ENCODE data around the gene ADARB1.

The ADARB1 gene

DNA sequence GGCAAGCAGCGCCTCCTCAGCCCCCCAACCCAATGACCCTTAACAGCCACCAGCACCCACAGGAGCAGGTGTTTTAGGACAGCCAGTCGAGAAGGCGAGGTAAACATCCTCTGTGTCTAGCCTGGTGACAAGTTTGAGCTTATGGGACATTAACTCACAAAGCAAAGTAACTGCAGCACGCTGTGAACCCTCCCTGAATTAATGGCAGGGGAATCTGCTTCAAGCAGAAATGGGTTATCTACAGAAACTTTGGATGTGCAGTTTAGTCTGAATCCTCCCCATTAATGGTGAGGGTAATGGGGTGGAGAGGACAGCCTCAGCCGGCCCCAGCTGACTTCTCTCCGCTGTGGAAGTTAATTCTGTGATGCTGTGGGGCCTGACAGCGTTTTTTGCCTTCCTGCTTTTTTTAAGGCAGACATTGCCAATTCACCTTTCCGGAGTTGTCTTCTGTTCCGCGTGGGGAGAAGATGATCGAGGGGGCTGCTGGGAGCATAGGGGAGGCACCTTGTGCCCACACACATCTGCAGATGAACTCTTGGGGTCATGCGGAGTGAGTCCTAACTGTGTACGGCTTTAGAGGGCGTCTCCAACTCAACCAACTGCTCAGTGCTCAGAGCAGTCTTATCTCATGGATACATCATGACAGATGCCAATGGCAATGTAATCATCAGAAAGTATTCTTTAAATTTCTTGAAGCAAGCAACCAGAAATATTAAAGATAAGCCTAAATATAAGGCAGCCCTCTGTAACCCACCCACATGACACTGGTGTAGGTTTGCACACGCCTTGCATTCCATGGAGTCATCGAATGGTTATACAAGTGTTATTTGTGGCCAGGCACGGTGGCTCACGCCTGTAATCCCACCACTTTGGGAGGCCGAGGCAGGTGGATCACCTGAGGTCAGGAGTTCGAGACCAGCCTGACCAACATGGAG, 172.3 kb downstream of the ADARB1 start:
- peaks cover 6% of the 10 kb centered on the region for H3K36me3 Mint-ChIP-seq
- no peak for DNase-seq (ENCODE audit: low spot score in 2 of 2)
- H3K9me3 Mint-ChIP-seq = peaks cover 9% of the 10 kb centered on the region
- no peaks in the 10 kb centered on the region for H3K4me1 Mint-ChIP-seq
- ATAC-seq (ENCODE audit: low read depth) = no peak
- peaks cover 4% of the 10 kb centered on the region for H3K27me3 Mint-ChIP-seq
- H3K27ac Mint-ChIP-seq = no peak overlapping the region
- no peak overlapping the region for H3K4me3 Mint-ChIP-seq

DNA sequence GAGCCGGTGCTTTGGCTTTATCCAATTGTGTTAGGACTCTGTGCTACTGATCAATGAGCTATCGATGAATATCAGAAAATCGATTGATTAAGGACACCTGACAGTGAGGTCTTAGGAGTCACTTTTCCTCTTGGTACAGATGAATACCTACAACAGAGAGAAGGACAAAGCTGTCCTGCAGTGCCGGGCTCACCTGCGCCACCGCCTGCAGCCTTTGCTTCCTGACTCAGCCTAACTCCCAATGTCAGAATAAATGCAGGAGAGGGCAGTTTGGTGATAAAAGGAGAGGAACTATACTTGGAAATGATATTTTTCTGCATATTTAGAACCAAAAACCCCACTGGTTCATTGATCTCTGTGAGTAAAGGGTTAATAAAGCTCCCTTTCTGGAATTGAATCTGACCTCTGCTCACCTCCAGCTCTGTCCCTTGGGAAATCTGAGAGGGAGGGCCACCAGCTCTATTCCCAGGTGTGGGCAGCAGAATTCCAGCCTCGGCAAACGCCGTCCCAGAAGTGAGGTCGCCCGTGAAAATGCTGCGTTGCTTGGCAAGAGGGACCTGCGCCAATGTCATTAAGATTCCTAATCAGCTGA, 174.0 kb downstream of the ADARB1 start:
- Mint-ChIP-seq H3K4me1 (no peaks in the 10 kb centered on the region), H3K27ac (no peak overlapping the region), H3K36me3 (peaks cover 2% of the 10 kb centered on the region), H3K9me3 (peaks cover 9% of the 10 kb centered on the region), H3K27me3 (peaks cover 4% of the 10 kb centered on the region), H3K4me3 (no peak overlapping the region)
- DNase-seq (ENCODE audit: low spot score in 2 of 2) (no peak), ATAC-seq (ENCODE audit: low read depth) (no peak)

DNA sequence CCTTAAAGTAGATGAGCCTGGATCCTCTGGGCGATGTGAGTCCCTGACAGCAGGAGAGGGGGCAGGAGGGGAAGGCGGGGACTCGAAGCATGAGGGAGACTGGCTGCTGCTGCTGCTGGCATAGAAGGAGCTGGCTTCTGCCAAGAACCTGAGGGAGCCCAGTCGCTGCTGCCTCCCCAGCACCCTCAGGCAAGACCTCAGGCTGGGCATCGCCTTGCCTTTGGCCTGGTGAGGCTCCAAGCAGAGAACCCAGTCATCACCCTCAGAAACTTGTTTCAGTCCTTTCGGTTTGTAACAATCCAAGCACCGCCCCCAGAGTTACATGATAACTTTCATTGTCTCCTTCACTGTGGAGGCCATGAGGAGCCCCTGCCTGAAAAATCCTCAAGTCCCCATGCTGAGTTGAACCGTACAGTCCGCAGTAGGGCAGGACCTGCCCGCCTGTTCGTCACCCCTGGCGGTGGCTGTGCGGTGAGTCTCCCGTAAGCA, 174.6 kb downstream of the ADARB1 start:
- ATAC-seq (ENCODE audit: low read depth) = no peak

DNA sequence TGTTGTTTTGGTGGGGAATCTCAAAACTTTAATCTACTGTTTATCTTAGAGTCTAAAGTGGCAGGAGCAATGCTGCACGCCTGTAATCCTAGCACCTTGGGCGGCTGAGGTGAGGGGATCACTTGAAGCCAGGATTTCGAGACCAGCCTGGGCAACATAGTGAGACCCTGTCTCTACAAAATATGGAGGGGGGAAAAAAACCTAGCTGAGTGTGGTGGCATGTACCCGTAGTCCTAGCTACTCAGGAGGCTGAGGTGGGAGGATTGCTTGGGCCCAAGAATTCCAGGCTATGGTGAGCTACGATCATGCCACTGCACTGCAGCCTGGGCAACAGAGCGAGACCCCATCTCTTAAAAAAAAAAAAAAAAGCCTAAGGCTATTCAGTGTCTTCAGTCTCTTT, 175.2 kb downstream of the ADARB1 start:
- H3K36me3 Mint-ChIP-seq = peaks cover under 1% of the 10 kb centered on the region
- H3K4me3 Mint-ChIP-seq = no peak overlapping the region
- peaks cover 6% of the 10 kb centered on the region for H3K27me3 Mint-ChIP-seq
- peaks cover 2% of the 10 kb centered on the region for H3K4me1 Mint-ChIP-seq
- no peak overlapping the region for H3K27ac Mint-ChIP-seq
- H3K9me3 Mint-ChIP-seq = no peaks in the 10 kb centered on the region
- DNase-seq (ENCODE audit: low spot score in 2 of 2) (no peak), ATAC-seq (ENCODE audit: low read depth) (no peak)

More for the DNA sequence above, 174.6 kb downstream of the ADARB1 start:
- H3K9me3 Mint-ChIP-seq = peaks cover 4% of the 10 kb centered on the region
- no peak overlapping the region for H3K4me3 Mint-ChIP-seq
- no peaks in the 10 kb centered on the region for H3K4me1 Mint-ChIP-seq
- H3K27ac Mint-ChIP-seq = no peak overlapping the region
- peaks cover 2% of the 10 kb centered on the region for H3K36me3 Mint-ChIP-seq
- no peak for DNase-seq (ENCODE audit: low spot score in 2 of 2)
- peaks cover 4% of the 10 kb centered on the region for H3K27me3 Mint-ChIP-seq

DNA sequence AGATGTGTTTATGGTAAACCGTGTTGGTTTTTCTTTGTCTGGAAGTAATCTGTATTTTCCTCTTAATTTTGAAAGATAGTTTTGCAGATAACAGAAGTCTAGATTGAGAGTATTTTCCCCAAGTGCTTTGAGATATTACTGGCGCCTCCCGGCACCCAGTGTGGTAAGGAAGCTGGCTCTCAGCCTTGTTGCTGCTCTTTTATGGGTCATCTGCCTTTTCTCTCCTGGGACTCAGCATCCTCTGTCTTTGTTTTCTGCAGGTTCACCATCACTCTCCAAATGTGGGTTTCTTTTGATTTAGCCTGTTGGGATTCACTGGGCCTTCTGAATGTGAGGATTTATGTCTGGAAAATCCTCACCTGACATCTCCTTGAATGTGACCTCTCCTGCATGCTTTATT, 175.9 kb downstream of the ADARB1 start:
- H3K9me3 Mint-ChIP-seq = no peaks in the 10 kb centered on the region
- no peak for DNase-seq (ENCODE audit: low spot score in 2 of 2)
- peaks cover 8% of the 10 kb centered on the region for H3K27me3 Mint-ChIP-seq
- peaks cover 7% of the 10 kb centered on the region for H3K4me1 Mint-ChIP-seq
- no peak for ATAC-seq (ENCODE audit: low read depth)
- no peak overlapping the region for H3K4me3 Mint-ChIP-seq
- H3K36me3 Mint-ChIP-seq = peaks cover 3% of the 10 kb centered on the region
- H3K27ac Mint-ChIP-seq = no peak overlapping the region

DNA sequence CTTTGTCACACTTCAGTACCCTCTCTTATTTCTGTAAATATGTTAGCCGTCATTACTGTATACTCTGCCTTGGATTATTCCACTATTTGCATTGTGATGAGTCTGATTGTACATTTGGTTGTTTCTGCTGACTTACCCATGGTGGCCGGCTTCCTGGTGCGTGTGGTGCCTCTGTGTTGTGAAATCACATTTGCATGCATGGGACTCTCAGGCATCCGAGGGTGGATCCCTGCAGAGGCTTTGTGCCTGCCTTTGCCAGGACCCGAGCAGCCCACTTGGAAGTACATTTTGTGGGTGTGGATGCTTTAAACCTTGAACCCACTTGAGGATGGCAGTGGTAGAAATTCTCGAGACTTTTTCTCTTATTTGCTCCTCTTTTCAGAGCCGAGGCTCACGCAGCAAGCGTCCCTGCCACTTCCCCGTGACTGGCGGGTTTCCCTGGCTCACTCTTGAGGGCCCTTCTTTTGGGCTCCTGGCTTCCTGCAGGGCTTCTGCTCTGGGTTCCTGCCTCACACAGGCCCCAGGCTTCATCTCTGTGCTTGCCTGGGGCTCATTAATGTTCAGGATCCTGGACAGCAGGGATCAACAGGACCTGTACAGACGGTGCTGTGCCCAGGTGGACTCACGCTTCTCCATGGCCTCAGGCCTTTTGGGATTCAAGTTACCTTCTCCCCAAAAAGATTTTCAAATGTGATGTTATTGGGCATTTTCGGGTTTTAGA, 176.7 kb downstream of the ADARB1 start:
- no peak for ATAC-seq (ENCODE audit: low read depth)
- H3K9me3 Mint-ChIP-seq = no peaks in the 10 kb centered on the region
- H3K4me3 Mint-ChIP-seq = no peak overlapping the region
- H3K27ac Mint-ChIP-seq = no peak overlapping the region
- peaks cover 3% of the 10 kb centered on the region for H3K36me3 Mint-ChIP-seq
- H3K4me1 Mint-ChIP-seq = peaks cover 7% of the 10 kb centered on the region
- DNase-seq (ENCODE audit: low spot score in 2 of 2) = no peak
- H3K27me3 Mint-ChIP-seq = peaks cover 8% of the 10 kb centered on the region

DNA sequence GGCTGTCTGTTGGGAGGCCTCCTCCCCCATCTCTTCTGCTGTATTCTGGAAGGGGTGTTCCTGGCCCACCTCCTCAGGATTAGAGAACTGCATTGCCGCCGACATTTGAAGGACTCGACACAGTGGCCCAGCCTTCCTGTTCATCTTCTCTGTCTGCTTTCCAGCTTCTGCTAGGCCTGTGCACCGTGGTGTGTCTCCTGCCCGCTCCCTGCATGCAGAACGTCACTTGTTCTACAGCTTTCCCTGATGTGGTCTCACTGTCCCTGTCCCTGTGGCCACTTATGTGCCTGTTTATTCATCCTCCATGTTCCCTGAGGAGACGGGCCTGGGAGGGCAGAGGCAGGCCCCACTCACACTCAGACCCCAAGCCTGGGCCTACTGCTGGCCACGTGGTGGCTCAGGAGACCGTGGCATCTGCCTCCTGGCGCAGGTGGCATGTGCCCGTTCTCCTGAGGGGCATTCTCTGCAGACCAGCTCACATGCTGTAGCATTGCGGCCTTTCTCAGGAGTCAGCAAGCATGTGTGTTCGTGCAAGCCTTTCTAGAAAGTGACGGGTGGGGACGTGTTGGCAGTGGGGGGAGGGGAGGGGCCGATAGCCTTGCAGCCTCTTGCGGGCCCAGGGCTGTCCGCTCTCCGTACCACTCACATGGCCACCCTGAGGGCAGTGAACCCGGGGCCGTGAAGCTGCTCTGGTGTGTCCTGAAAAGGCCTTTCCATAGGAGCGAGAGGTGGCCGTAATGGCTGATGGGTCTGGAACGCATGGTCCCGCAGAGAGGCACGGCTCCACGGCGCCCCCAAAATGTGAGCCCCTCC, 177.5 kb downstream of the ADARB1 start:
- no peak overlapping the region for H3K4me3 Mint-ChIP-seq
- H3K9me3 Mint-ChIP-seq = no peaks in the 10 kb centered on the region

DNA sequence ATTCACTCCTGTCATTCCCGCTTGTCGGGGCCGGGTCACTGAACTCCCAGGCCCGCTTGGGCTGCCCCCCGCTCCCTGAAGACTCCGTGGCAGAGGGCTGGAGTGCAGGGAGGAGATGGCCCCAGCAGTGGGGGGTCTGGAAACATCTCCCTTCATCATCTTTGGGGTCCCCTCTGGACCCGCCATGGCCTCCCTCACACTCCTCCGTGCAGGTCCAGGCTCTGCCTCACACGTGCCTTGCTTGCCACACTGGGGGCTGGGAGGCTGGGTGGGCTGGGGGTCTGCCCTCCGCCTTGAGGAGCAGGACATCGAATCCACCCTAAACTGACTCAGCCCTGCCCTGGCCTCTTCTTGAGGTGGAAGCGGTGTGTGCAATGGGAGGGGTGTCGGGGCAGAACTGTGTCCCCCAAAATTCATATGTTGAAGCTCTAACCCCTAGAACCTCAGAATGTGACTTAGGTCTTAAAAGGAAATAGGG, 178.1 kb downstream of the ADARB1 start:
- Mint-ChIP-seq H3K4me1 (peaks cover 7% of the 10 kb centered on the region), H3K4me3 (no peak overlapping the region), H3K27ac (no peak overlapping the region), H3K9me3 (no peaks in the 10 kb centered on the region), H3K36me3 (peaks cover 3% of the 10 kb centered on the region), H3K27me3 (peaks cover 8% of the 10 kb centered on the region)
- DNase-seq (ENCODE audit: low spot score in 2 of 2) = no peak
- no peak for ATAC-seq (ENCODE audit: low read depth)

More for the DNA sequence above, 177.5 kb downstream of the ADARB1 start:
- no peak for ATAC-seq (ENCODE audit: low read depth)
- Mint-ChIP-seq H3K27ac (no peak overlapping the region), H3K36me3 (peaks cover 3% of the 10 kb centered on the region), H3K4me1 (peaks cover 7% of the 10 kb centered on the region), H3K27me3 (peaks cover 8% of the 10 kb centered on the region)
- no peak for DNase-seq (ENCODE audit: low spot score in 2 of 2)

DNA sequence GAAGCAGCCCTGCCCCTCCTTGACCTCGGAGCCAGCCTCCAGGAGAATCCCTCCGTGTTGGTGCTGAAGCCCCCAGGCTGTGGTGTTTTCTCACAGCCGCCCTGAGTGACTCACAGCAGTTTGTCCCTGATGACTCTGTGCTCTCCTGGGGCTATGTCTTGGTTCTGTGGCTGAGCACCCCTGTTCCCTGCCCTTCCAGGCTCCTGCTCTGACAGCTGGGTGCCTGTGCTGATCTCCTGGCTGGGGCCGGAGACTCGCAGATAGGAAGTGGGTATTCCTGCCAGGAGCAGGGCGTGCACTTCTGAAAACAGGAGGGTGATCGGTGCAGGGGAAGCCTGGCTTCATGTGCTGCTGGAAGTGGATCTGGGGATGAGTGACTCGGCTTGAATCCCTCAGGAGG, 178.8 kb downstream of the ADARB1 start:
- Mint-ChIP-seq H3K4me3 (no peak overlapping the region), H3K9me3 (no peaks in the 10 kb centered on the region)
- no peak for DNase-seq (ENCODE audit: low spot score in 2 of 2)

DNA sequence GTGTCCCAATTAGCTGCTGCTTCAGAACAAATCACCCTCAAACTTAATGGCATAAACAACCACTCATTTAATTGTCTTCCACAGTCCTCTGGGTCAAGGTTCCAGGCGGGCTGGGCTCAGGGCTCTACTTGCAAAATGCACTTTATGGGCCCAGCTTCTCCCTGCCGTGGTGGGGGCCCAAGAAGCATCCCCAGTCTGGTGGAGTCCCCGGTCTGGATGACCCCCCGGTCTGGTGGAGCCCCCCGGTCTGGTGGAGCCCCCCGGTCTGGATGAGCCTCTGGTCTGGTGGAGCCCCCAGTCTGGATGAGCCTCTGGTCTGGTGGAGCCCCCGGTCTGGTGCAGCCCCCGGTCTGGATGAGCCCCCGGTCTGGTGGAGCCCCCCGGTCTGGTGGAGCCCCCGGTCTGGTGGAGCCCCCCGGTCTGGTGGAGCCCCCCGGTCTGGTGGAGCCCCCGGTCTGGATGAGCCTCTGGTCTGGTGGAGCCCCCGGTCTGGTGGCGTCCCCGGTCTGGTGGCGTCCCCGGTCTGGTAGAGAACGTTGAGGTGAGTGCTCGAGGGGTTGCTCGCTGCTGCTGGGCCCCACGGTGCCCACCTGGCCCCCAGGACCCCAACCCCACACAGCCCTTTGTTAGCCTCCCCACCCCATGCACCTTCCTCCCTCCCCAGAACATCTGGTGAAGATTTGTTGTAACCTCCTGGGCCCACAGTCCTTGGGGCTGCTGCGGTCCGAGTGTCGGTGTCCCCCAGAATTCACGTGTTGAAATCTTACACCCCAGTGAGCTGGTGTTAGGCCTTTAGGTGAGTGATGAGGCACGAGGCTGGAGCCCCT, 179.5 kb downstream of the ADARB1 start:
- Mint-ChIP-seq H3K4me1 (peaks cover 7% of the 10 kb centered on the region), H3K27me3 (peaks cover 10% of the 10 kb centered on the region), H3K36me3 (peaks cover 3% of the 10 kb centered on the region), H3K9me3 (no peaks in the 10 kb centered on the region), H3K4me3 (no peak overlapping the region), H3K27ac (no peak overlapping the region)
- ATAC-seq (ENCODE audit: low read depth) (no peak), DNase-seq (ENCODE audit: low spot score in 2 of 2) (no peak)

More for the DNA sequence above, 178.8 kb downstream of the ADARB1 start:
- peaks cover 3% of the 10 kb centered on the region for H3K36me3 Mint-ChIP-seq
- H3K4me1 Mint-ChIP-seq = peaks cover 7% of the 10 kb centered on the region
- peaks cover 8% of the 10 kb centered on the region for H3K27me3 Mint-ChIP-seq
- no peak for ATAC-seq (ENCODE audit: low read depth)
- H3K27ac Mint-ChIP-seq = no peak overlapping the region

DNA sequence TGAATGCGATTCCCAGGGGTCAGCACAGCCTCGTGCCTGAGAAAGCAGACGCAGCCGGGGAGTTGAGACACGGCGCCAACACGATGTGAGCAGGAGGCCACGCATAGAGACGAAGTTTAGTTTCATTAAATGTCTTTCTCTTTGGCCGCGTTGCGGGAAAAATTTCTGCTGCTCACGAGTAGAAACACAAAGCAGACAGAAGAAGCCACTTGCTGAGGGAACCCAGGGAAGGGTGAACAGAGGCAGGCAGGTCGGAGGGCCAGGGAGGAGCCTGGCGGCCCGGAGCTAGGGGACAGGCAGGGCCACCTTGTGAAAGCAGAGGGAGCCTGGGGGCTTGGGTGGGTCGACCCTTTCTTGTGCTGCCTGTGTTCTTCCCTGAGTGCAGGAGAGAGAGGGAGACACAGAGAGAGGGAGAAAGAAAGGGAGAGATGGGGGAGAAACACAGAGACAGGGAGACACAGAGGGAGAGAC, 180.1 kb downstream of the ADARB1 start:
- Mint-ChIP-seq H3K9me3 (no peaks in the 10 kb centered on the region), H3K27me3 (peaks cover 10% of the 10 kb centered on the region), H3K36me3 (peaks cover 3% of the 10 kb centered on the region), H3K27ac (no peak overlapping the region), H3K4me3 (peak overlapping the region; percentile 43), H3K4me1 (peaks cover 7% of the 10 kb centered on the region)
- DNase-seq (ENCODE audit: low spot score in 2 of 2) = no peak
- no peak for ATAC-seq (ENCODE audit: low read depth)

DNA sequence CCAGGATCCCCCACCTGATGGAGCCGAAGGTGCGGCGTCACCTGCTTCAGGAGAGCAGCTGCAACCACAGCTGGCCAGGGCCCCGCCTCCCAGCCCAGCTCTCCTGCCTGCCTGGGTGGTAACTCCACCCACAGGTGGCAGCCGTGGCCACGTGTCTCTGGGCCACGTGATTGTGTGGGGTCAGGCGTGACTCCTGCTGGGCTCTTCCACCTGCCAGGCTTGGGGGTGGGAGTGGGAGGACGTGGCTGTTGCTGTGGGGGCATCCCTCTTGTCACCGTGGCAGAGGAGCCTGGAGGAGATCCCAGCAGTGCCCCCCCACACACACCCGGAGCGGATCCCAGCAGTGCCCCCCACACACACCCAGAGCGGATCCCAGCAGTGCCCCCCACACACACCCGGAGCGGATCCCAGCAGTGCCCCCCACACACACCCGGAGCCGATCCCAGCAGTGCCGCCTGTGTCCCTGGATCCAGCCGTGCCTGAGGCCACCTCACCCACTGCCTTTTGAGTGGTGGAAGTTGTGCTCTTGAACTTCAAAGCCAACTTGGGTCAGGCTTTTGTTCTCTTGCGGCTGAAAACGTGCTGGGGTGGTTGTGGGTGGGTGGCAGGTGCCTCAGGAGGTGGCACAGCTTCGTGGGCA, 181.1 kb downstream of the ADARB1 start:
- peak overlapping the region; percentile 11 for H3K4me3 Mint-ChIP-seq
- H3K36me3 Mint-ChIP-seq = peaks cover 3% of the 10 kb centered on the region
- peaks cover 7% of the 10 kb centered on the region for H3K4me1 Mint-ChIP-seq
- peaks cover 10% of the 10 kb centered on the region for H3K27me3 Mint-ChIP-seq
- H3K9me3 Mint-ChIP-seq = no peaks in the 10 kb centered on the region
- DNase-seq (ENCODE audit: low spot score in 2 of 2) (peak in 1 of 2 donors; percentile 29), ATAC-seq (ENCODE audit: low read depth) (peak; percentile 96)
- H3K27ac Mint-ChIP-seq = no peak overlapping the region
